GM19239 (cell line): ENCODE data around the gene RPL36.
"Not testable (repeated sequence)": the region's sequence is repeated elsewhere in the genome, so short reads cannot be mapped to it uniquely, and the experiment has no call there.

Experiments
- DNase-seq: peaks from one replicate; pipeline ENCODE4 v3.0.0; 2011; ENCODE audit warnings: low spot score; ENCODE audit not compliant: insufficient read length
- FAIRE-seq: peaks from 2 replicates; lab custom pipeline; 2011; peaks lifted over from hg19 to GRCh38; lab: Jason Lieb, UNC

The RPL36 gene

DNA sequence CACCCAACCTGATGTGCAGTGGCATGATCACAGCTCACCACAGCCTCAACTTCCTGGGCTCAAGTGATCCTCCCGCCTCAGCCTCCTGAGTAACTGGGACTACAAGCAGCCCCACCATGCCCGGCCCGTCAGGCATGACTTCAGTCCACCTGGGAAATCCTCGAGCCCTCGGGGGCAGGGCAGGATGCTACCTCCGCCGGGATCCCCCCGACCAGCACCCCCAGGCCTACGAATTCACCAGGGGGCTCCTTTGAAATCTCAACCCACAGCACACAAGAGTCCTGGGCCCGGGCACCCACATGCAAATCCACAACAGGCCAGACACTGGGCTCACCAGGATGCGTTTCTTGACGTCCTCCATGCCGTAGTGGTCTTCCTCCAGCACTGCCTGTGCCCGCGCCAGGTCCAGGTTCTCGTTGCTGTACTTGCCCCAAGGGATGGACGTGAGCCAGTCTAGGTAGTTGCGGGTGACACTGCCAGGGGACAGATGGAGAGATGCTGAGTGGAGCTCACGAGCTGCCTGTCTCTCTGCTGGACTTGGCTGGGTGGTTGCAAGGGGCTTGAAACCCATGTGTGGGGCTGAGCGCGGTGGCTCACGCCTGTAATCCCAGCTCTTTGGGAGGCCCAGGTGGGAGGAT is 10.5 kb downstream of the RPL36 start:
- DNase-seq (no peak), FAIRE-seq (no peak)

DNA sequence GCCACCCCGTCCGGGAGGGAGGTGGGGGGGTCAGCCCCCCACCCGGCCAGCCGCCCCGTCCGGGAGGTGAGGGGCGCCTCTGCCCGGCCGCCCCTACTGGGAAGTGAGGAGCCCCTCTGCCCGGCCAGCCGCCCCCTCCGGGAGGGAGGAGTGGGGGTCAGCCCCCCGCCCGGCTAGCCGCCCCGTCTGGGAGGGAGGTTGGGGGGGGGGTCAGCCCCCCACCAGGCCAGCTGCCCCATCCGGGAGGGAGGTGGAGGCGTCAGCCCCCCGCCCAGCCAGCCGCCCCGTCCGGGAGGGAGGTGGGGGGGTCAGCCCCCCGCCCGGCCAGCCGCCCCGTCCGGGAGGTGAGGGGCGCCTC is 11.9 kb downstream of the RPL36 start:
- not testable (repeated sequence) for DNase-seq, FAIRE-seq

DNA sequence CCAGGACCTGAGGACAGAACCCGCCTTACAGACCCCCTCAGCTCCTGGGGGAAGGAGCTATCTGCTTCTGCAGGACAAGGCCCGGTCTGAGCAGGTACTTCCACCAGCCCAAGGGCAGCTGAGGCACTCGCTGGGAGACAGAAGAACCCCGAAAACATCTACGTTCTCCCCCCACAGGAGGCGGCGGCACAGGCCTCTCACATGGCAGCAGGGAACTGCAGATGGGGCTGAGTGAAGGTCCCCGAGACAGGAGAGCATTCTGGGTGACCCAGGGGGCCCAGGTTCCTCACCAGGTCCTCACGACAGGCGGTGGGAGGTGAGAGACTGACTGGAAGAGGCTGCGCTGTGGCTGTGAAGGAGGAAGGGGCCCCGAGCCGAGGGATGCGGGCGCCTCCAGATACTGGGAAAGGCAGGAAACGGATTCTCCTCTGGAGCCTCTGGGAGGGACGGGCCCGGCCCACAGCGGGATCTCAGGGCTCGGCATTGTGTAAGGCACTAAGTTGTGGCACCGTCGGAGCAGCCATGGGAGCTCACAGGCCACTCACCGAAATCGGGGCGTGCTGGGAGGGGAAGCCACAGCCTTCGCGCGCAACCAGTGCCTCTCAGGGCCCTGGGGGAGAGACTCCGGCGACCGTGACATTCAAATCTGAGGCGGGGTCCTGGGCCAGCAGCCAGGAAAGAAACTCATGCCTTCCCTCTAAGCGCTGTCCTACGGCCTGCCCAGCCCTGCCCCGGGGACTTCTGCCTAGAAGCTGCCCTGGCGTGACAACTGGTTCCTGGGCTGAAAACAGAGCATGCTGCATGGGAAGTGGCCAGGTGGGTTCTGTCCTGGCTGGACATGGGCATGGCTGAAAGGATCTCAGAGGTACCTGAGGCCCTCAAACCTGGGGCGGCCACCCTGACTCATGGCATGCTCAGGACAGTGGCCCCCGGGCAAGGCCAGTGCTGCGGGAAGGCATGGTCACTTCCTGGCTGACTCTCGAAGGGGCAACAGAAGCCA is 14.0 kb downstream of the RPL36 start:
- FAIRE-seq (no peak), DNase-seq (no peak)

DNA sequence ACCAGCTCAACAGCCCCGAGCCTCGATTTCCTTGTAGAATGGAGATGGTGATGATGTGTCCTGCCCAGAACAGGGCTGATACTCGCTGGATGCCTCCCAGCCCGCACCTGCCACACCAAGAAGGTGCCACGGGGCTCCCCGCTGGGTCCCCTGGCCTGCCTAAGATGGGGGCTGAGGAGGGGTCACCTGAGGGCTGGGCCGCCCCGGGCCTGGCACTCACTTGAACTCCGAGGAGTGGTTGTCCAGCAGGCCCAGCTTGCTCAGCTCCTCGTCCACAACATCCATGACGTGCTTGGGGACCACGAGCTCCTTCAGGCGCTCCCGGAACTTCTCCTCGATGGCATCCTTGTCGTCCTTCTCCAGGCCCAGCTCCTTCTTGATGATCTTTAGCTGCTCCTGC is 15.5 kb downstream of the RPL36 start:
- DNase-seq (no peak), FAIRE-seq (no peak)

DNA sequence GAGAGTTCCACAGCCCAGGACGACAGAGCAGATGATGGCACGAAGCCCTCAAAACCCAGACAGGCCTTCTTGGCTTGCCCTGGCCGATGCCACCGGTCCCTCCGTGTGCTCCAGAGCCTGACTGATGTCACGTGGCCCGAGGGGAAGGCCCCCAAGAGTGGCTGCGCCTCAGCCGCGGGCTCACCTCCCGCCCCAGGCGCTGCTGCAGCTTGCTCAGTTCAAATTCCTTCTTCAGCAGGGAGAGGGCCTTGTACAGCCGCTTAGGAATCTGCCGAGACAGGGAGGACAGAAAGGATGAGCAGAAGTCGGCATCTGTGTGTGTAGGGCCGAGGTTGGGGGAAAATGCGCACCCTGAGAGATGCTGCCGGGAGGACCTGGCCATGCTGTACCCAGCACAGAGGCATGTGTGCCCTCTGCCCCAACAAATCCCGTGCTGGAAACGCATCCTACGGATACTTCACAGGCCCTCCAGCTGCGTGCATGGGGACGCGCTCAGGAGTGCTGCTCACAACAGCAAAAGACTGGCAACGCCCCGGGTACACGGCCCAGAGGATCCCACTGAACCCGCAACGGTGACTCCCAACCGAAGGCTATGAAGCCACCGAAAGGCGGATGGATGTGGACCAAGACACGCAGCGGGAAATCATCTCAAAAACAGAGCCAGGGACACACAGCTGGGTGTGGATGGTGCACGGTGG is 16.9 kb downstream of the RPL36 start:
- FAIRE-seq (no peak), DNase-seq (no peak)

DNA sequence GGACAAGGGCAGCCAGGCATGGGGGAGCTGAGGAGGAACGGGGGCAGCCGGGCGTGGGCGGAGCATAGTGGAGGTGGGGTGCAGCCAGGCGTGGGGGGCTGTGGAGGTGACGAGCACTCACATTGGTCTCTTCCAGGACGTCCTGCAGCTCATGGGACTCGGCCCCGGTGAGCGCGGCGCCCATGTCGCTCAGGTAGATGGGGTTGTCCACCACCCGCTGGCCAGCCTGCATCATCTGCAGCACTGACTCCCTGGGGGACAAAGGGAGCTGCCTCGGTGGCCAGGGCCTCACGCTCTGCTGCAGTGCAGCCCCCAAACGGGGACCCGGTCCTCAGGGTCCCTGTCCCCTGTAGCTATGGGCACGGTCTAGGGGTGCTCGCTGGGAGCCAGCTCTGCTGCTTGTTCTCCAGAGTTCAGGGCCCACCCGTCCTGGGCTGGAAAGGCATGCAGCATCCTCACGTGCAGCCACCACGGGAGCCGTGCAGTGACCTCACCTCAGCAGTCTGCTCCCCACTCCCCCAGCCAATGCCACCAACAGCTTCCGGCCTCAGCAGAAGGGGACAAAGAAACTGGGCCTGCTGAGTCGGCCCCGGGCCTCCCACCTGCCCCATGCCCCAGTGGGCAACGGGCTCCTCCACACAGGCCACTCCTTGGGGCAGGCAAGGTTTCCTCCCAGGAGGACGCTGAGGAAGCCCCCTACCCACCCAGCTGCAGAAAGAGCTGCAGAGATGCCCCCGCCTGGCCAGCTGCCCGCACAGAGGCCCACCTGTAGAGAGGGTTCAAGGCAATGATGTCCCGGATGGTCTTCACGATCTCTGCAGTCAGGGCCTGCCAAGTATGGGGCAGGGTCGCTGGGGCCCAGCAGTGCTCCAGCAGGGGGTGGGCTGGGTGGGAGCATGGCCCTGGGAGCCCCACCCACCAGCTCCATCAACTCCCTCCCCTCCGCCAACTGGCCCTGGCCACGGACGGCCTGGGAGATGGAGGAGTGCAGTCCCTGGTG is 17.8 kb downstream of the RPL36 start:
- FAIRE-seq (no peak), DNase-seq (no peak)

DNA sequence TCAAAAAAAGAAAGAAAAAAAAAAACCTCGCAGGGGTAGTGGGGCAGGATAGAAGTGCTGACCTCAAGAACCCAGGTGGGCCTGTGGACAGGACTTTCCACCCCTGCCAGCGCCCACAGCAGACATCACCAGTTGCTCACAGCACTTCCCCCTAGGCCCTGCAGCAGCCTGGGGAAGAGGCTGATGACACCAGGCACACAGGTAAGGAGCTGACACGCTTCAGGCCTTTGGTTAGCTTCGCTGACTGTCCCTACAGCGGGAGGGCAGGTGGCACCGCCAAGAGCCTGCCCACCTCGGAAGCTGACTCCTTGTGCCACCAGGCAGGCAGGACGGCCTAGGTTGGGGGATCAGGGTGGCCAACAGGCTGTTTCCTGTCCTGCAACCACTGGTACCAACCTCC is 20.9 kb downstream of the RPL36 start:
- DNase-seq (no peak), FAIRE-seq (no peak)

DNA sequence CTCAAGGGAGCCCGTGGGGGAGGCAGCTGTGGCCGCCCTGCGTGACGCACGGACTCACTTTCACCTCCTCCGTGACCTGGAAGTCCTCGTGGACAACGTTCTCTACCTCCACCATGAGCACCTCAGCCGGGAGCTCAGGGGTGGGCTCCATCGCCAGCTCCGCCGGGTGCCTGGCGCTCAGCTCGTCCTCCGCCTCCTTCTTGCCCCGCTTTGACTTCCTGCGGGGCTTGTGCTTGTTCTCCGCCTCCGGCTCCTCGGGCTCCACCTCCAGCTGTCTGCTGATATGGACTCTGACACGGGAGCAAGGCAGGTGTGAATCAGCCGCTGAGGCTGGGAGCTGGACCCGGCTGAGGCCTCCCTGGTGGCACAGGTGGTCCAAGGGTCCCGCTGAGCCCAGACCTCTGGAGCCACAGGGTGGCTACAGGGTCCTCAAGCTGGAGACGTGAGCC is 21.6 kb downstream of the RPL36 start:
- DNase-seq (no peak), FAIRE-seq (no peak)

DNA sequence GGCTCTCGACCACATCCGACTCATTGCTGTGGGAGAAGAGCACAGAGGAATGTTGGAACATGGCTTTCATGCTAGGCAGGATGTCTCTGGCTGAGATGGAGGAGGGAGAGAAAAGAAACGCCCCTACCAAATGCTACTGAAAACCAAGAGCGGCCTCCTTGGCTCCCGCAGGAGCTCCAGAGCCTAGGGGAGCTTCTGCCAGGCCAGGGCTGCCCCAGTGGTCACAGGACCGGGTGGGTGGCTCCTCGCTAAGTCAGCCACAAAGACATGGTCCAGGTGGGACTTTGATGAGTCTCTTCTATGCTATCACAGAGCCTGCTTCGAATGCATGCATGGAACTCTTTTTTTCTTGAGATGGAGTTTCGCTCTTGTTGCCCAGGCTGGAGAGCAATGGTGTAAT is 23.1 kb downstream of the RPL36 start:
- FAIRE-seq (no peak), DNase-seq (no peak)

DNA sequence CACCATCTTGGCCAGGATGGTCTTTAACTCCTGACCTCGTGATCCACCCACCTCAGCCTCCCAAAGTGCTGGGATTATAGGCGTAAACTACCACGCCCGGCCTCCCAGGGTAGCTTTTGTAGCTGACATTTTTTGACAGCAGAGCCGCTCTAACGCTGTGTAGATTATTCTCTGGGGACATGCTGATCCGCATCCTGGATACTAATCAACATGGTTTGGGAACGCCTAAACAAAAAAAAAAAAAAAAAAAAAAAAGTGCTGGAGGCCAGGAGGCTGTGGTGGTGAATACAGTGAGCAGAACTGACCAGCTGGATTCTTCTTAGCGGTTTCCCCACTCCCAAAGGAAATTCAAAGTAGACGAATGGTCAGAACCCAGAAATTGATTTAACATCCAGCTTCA is 24.7 kb downstream of the RPL36 start:
- no peak for FAIRE-seq
- no peak for DNase-seq

DNA sequence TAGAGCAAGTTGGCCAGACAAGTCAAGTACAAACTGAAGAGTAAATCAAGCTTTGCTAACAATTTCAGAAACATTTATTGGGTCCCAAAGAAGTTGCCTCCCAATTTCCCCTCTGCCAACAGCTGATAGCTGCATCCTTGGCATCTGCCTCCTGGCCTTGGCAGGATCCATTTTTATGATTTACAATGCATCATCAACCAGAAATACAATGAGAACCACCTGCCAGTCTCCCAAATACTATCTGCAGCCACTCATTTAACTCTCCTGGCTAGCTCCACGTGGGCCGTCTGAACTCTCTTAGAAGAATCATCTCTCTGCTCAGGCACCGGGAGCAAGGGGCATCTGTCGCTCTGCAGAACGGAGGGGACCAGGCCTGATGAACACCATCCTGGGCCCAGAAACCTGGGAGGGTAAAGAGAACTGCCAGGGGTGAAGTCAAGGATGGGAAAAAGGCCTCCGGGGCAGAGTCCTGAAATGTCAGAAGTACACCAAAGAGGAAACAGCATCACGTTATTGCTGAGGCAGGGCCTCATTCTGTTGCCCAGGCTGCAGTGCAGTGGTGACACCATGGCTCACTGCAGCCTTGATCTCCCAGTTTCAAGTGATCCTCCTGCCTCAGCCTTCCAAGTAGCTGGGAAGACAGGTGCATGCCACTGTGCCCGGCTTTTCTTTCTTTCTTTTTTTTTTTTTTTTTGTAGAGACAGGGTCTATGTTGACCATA is 27.3 kb downstream of the RPL36 start:
- no peak for FAIRE-seq

DNA sequence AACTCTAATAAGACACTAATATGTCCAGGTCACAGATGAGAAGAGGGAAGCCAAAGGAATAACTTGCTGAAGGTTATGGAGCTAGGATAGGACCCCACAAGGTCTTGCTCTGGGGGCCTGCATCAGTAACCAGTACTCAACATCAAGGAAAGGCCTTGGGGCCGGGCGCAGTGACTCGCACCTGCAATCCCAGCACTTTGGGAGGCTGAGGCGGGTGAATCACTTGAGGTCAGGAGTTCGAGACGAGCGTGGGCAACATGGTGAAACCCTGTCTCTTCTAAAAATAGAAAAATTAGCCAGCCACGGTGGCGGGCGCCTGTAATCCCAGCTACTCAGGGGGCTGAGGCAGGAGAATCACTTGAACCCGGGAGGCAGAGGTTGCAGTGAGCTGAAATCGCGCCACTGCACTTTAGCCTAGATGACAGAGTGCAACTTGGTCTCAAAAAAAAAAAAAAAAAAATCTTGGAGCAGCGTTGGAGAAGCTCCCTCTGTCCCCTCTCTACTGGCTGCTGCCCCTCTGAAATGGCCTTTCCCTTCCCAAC is 28.0 kb downstream of the RPL36 start:
- FAIRE-seq = no peak

More for the DNA sequence above, 27.3 kb downstream of the RPL36 start:
- no peak for DNase-seq

DNA sequence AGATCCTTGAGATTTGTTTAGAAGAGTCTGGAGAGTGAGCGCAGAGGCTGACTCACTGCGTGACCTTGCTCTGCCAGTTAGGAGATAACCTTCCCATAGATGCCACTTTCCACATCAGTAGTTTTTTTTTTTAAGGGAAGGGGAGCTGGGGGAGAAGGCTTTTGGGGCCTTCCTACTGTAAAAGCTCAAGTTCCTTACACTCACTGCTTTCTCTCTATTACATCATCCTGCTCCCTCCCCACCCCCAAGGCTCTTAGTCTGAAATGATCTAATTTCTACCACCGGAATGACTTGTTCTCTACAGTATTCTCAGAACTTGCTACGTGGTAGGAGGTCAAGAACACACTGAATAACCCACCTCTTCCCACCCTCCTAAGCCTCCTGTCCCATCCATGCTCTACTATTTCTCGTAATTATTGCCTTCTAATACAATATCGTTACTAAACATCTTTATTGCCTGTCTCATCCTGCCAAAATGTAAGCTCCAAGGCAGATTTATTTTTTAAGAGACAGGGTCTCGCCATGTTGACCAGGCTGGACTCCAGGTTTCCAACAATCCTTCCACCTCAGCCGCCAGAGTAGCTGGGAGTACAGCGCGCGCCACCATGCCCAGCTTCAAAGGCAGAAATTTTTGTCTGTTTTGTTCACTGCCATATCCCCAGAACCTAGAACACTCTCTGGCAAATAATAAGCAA is 28.6 kb downstream of the RPL36 start:
- DNase-seq (no peak), FAIRE-seq (peak; percentile 31)

More for the DNA sequence above, 28.0 kb downstream of the RPL36 start:
- DNase-seq = no peak

DNA sequence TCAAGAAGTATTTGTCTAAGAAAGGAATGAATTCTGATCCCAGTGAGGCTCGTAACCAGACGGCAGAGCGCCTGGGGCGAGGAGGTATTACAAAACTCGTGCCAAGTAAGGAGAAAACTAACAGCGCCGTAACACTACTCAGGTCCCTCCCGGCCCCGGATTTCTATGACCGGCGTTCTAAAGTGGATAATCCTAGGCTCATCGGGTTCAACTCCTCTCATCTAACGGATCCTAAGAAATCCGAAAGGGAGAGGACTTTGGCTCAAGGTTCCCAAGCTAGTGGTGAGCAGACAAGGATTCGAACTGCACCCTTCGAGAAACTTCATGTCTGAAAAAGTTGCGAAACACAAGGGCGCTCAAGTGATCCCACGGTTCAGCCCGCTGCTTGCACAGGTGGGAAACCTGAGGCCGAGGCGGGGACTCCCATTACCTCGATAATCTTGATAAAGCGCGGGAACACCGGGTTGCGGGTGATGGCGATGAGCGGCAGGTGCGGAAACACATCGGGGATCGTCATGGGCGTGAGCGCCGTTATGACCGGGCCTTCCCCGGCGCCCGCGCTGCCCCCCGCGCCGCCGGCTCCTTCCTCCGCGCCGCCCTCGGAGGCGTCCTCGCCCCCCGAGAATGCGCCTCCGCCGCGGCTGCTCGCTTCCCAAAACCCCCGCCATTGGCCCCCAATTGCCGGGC is 29.3 kb downstream of the RPL36 start:
- no peak for FAIRE-seq
- DNase-seq = no peak

DNA sequence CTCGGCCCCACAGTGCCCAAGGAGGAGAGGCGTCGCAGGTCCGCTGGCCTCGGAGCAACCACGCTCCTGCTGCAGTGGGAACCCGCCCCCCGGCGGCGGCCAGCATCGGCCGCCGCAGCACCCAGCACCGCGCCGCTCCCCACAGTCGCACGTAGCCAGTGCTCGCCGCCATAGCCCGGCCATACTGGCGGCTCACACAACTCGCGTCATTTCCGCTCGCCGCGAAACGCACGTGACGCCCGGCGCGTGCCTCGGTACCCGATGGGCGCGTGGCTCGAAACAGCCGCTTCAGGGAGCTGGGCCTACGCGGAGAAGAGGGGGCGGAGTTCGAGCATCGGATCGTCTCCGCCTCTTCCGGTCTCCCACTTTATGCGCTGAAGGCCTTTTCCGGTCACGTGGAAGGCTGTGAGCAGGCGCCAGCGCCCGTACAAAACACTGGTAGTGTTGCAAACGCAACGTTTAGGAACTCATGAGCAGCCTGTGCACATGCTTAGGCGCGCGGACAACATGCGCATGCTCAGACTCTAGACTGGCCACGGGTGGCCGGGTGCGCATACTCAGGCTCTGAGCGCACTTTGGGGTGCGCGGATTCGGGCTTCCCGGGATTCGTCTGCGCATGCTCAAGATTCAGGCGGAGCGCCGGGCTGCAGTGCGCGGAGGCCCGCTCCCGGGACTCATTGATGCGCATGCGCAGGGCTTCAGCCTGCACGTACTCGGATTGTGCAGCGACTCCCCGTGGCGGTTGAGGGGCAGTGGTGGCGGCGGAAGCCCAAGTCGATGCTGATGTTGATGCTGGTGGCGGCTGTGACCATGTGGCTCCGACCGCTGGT is 30.1 kb downstream of the RPL36 start, which contains the start of the genes CATSPERD and LONP1:
TSS of gene CATSPERD (plus strand) at position 677 of the 830 bp plus-strand sequence. CDS start at position 778, 101 bp downstream.
TSS of gene LONP1 (minus strand) at position 186 of the 830 bp plus-strand sequence. CDS start at position 172, 14 bp downstream.
- FAIRE-seq (peak; percentile 99), DNase-seq (peak; percentile 97)

DNA sequence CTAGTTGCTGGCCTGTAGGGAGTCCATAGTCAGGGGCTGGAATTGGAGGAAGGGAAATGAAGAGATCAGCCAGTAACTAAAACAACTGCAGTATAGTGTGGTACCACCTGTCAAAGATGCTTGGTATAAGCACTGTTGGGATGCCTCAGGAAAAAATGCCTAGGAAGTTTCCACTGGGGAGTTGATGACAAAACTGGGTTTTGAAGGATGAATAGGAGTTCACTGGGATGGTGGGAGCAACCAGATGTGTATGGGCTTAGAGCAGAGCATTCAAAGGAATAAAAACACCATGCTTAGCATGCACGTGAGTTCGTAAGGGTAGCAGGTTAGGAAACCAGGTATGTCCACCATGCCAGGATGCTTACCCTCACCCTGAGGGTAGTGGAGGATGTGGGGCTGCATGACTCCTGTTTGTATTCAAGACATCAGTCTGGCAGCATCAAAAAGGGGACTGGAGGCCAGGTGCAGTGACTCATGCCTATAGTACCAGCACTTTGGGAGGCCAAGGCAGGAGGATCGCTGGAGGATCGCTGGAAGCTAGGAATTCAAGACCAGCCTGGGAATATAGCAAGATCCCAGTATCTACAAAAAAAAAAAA is 37.5 kb downstream of the RPL36 start:
- DNase-seq (no peak), FAIRE-seq (no peak)
